Vagina (tissue), 2 donors: Measurements from ENCODE around the gene SPTSSB.

ENCODE experiments used
- POLR2A ChIP-seq, 2 donors: fragments of 450-650 bp; IDR thresholded peaks; one replicate each; pipeline ENCODE4 v1.6.1; 2017; ENCODE audit warnings: antibody characterized with exemption in 2 of 2, mild to moderate bottlenecking in 2 of 2, moderate library complexity in 2 of 2
- POLR2AphosphoS5 ChIP-seq, 2 donors: sonication (generic); formaldehyde crosslinking; IDR thresholded peaks; one replicate each; pipeline ENCODE4 v1.9.0; 2017; ENCODE audit warnings: antibody characterized with exemption in 2 of 2, mild to moderate bottlenecking in 2 of 2, low read depth in 1 of 2; ENCODE audit not compliant: insufficient read depth in 1 of 2
- TF ChIP-seq, protein P1 (sequence below), 3 experiments: fragments of 450-650 bp in 2 of 3; fragments of 200-600 bp in 1 of 3; sonication (generic) in 1 of 3; IDR thresholded peaks; one replicate each; pipeline ENCODE4 v1.5.1; 2017 to 2019; ENCODE audit warnings: antibody characterized with exemption in 3 of 3, mild to moderate bottlenecking in 2 of 3, moderate library complexity in 2 of 3

DNA sequence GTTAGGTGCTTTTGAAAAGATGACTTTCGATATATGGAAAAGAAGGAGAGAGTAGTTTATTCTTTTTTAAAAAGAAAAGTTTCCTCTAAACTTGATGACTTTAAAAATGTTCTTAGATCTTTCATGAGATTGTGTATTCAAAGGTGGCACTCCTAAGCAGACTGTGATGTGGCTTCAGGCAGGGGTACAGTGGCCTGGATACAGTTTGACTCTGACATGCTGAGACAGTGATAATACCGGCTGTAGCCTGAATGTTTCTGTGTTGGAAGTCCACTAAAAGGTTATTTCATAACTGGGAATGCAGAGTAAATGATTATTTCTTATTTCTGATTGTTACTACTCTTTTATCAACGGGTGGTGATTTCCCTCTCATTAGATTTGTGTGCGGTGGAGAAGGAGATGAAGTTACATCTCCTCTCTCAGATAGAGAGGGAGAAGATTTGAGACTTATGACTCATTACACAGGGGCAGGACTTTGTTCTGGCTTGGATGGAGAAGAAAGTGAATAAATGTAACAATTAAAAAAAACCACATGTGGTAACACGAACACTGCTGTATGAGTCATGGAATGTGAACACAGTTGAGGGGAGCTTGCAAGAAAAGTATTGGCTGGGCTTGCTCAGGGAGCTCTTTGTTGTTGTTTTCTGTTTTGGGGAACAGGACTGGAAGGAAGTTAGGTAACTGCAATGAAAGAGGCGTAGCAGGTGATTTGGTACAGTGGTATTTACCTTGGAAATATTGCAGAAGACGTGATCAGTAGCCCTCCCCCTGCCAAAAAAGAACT lies 21.6 kb downstream of the SPTSSB start:
- TF ChIP-seq, protein P1, sequence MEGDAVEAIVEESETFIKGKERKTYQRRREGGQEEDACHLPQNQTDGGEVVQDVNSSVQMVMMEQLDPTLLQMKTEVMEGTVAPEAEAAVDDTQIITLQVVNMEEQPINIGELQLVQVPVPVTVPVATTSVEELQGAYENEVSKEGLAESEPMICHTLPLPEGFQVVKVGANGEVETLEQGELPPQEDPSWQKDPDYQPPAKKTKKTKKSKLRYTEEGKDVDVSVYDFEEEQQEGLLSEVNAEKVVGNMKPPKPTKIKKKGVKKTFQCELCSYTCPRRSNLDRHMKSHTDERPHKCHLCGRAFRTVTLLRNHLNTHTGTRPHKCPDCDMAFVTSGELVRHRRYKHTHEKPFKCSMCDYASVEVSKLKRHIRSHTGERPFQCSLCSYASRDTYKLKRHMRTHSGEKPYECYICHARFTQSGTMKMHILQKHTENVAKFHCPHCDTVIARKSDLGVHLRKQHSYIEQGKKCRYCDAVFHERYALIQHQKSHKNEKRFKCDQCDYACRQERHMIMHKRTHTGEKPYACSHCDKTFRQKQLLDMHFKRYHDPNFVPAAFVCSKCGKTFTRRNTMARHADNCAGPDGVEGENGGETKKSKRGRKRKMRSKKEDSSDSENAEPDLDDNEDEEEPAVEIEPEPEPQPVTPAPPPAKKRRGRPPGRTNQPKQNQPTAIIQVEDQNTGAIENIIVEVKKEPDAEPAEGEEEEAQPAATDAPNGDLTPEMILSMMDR (IDR thresholded peaks at IDR 0.05): no peak
- TF ChIP-seq POLR2AphosphoS5 (IDR thresholded peaks at IDR 0.05; ENCODE audit: insufficient read depth in 1 of 2, low read depth in 1 of 2) (no peak), POLR2A (IDR thresholded peaks at IDR 0.05) (no peak)
